Esophagus muscularis mucosa (tissue), 4 donors: ENCODE results near the gene CTBP1. TPM values are rescaled to one million over a fixed set of nuclear protein-coding genes. Genes with fewer than 3 reads are reported as not detected.
A peak's percentile ranks its signal among the peaks of the same experiment; 100 is the strongest.

Experiments
- DNase-seq: peaks from one replicate; pipeline ENCODE4 v3.0.0-alpha.2; 2017; ENCODE audit errors: extremely low spot score
- H3K27ac ChIP-seq, 4 donors: fragments of 200-600 bp; sonication (generic); replicated peaks in 1 of 4; 1 replicate in 3 of 4; 2 replicates in 1 of 4; pipeline ENCODE4 v1.5.1; 2016 to 2019; ENCODE audit warnings: mild to moderate bottlenecking in 1 of 4
- H3K27me3 ChIP-seq, 4 donors: fragments of 200-600 bp; sonication (generic); one replicate each; pipeline versions ENCODE4 v1.5.1 to v1.6.0; 2016 to 2019
- H3K36me3 ChIP-seq, 4 donors: fragments of 200-600 bp; sonication (generic); one replicate each; pipeline ENCODE4 v1.5.1; 2016 to 2019
- H3K4me1 ChIP-seq, 4 donors: fragments of 200-600 bp; sonication (generic); one replicate each; pipeline ENCODE4 v1.5.1; 2016 to 2019
- H3K4me3 ChIP-seq, 4 donors: fragments of 200-600 bp; sonication (generic); 1 replicate in 2 of 4; 2 replicates in 2 of 4; pipeline ENCODE4 v1.5.1; 2016 to 2019; ENCODE audit warnings: mild to moderate bottlenecking in 4 of 4, moderate library complexity in 1 of 4
- H3K9me3 ChIP-seq, 4 donors: fragments of 200-600 bp; sonication (generic); 1 replicate in 3 of 4; 2 replicates in 1 of 4; pipeline ENCODE4 v1.5.1; 2016 to 2019
- CTCF ChIP-seq, 3 experiments: fragments of 200-600 bp in 2 of 3; fragments of 450-650 bp in 1 of 3; sonication (generic) in 2 of 3; IDR thresholded peaks; one replicate each; pipeline ENCODE4 v1.5.1; 2017 to 2019; ENCODE audit warnings: antibody characterized with exemption in 3 of 3, mild to moderate bottlenecking in 2 of 3, moderate library complexity in 1 of 3
- EP300 ChIP-seq: sonication (generic); formaldehyde crosslinking; IDR thresholded peaks from one replicate; pipeline ENCODE4 v1.6.1; 2017; ENCODE audit warnings: antibody characterized with exemption
- POLR2A ChIP-seq: fragments of 450-650 bp; IDR thresholded peaks from one replicate; pipeline ENCODE4 v1.6.1; 2017; ENCODE audit warnings: antibody characterized with exemption, moderate library complexity, mild to moderate bottlenecking, low read depth
- POLR2AphosphoS5 ChIP-seq, 2 donors: sonication (generic); formaldehyde crosslinking; IDR thresholded peaks; one replicate each; pipeline ENCODE4 v1.6.1; 2017; ENCODE audit warnings: antibody characterized with exemption in 2 of 2
- WGBS: methylation state at CpG from one replicate; pipeline ENCODE4 v1.1.5; 2018; 5-methylcytosine and 5-hydroxymethylcytosine counted together
- intact Hi-C: fragments of 100-400 bp; cut with DNase I; formaldehyde crosslinking; loops from one replicate; pipeline ENCODE4 v1.15.1; 2023
- total RNA-seq, 4 donors: library from RNA; depleted of rRNA; stranded (reverse); fragments of >200 nt; gene quantifications; one replicate each; pipeline versions ENCODE4 v1.1.0 to v1.2.1, GENCODE V29; 2016

The CTBP1 gene
- total RNA-seq, 4 donors from 2014 or later: 110 to 245 (median 172) TPM

- WGBS: 83% methylated on average over 3 of the region's 5 CpGs
- Histone ChIP-seq H3K9me3 (no peaks in the 10 kb centered on the region), H3K27ac (peak overlapping the region; percentile 83 to 89 (median 86)), H3K4me1 (peaks cover 37 to 53% (median 46%) of the 10 kb centered on the region in 4 donors), H3K27me3 (no peaks in the 10 kb centered on the region), H3K36me3 (no peaks in the 10 kb centered on the region), H3K4me3 (no peak overlapping the region)
- no peak for TF ChIP-seq POLR2AphosphoS5 (IDR thresholded peaks at IDR 0.05)
- no peak for TF ChIP-seq POLR2A
- TF ChIP-seq EP300: no peak
- TF ChIP-seq CTCF (IDR thresholded peaks at IDR 0.05): no peak
- no peak for DNase-seq
- intact Hi-C loops: no loop called here
Observed at GRCh38 chr4:1191621-1192020, 57.3 kb downstream of the CTBP1 start.

- Histone ChIP-seq H3K27me3 (no peaks in the 10 kb centered on the region), H3K4me1 (peaks cover 9 to 22% (median 11%) of the 10 kb centered on the region in 4 donors), H3K4me3 (no peak overlapping the region), H3K9me3 (no peaks in the 10 kb centered on the region), H3K36me3 (no peaks in the 10 kb centered on the region), H3K27ac (no peak overlapping the region)
- intact Hi-C loops: no loop called here
- no peak for DNase-seq
- 32% methylated on average over 1 of the region's 1 CpG for WGBS
- no peak for TF ChIP-seq POLR2A
- TF ChIP-seq EP300: no peak
- TF ChIP-seq POLR2AphosphoS5 (IDR thresholded peaks at IDR 0.05): no peak
- no peak for TF ChIP-seq CTCF (IDR thresholded peaks at IDR 0.05)
Observed at GRCh38 chr4:1187182-1187581, 61.7 kb downstream of the CTBP1 start.

GRCh38 chr4:1183985-1184773 is 64.8 kb downstream of the CTBP1 start:
- no peaks in the 10 kb centered on the region for H3K9me3 ChIP-seq
- H3K36me3 ChIP-seq: no peaks in the 10 kb centered on the region
- peak overlapping the region in 3 of 4 donors; percentile 8 to 42 (median 24) for H3K27ac ChIP-seq
- peak overlapping the region in 2 of 4 donors; percentile 1 to 8 for H3K4me3 ChIP-seq
- H3K27me3 ChIP-seq: no peaks in the 10 kb centered on the region
- DNase-seq: no peak
- 69% methylated on average over 6 of the region's 6 CpGs for WGBS
- H3K4me1 ChIP-seq: peaks cover 0 to 5% (median 2%) of the 10 kb centered on the region in 4 donors
- TF ChIP-seq EP300 (no peak), CTCF (IDR thresholded peaks at IDR 0.05) (no peak), POLR2AphosphoS5 (IDR thresholded peaks at IDR 0.05) (no peak), POLR2A (no peak)
- intact Hi-C loops: no loop called here

- no peaks in the 10 kb centered on the region for H3K27me3 ChIP-seq
- TF ChIP-seq POLR2A: no peak
- no peak for TF ChIP-seq EP300
- no peaks in the 10 kb centered on the region for H3K36me3 ChIP-seq
- H3K9me3 ChIP-seq: no peaks in the 10 kb centered on the region
- no peak overlapping the region for H3K4me3 ChIP-seq
- H3K4me1 ChIP-seq: peaks cover 5 to 18% (median 9%) of the 10 kb centered on the region in 4 donors
- no peak overlapping the region for H3K27ac ChIP-seq
- intact Hi-C loops: no loop called here
- no peak for DNase-seq
Observed at GRCh38 chr4:1182313-1182712, 66.6 kb downstream of the CTBP1 start.

GRCh38 chr4:1180663-1181062 is 68.3 kb downstream of the CTBP1 start:
- intact Hi-C loops: no loop called here
- H3K4me1 ChIP-seq: peaks cover 11 to 18% (median 13%) of the 10 kb centered on the region in 4 donors
- no peak overlapping the region for H3K4me3 ChIP-seq
- no peak for TF ChIP-seq EP300
- TF ChIP-seq POLR2AphosphoS5 (IDR thresholded peaks at IDR 0.05): no peak
- no peak for TF ChIP-seq POLR2A
- no peak for TF ChIP-seq CTCF (IDR thresholded peaks at IDR 0.05)
- no peak overlapping the region for H3K27ac ChIP-seq
- H3K9me3 ChIP-seq: no peaks in the 10 kb centered on the region
- DNase-seq: no peak
- H3K27me3 ChIP-seq: peaks cover 0 to under 1% (median 0%) of the 10 kb centered on the region in 4 donors
- H3K36me3 ChIP-seq: no peaks in the 10 kb centered on the region
